ENCODE results near the gene ARID1B. TPM values are rescaled to one million over a fixed set of nuclear protein-coding genes. Genes with fewer than 3 reads are reported as not detected.

Gene ARID1B
- total RNA-seq, 5 donors from 2014 or later (not counting 1 experiment from before 2014, with no cell fraction given): 103 to 161 (median 108) TPM

DNA sequence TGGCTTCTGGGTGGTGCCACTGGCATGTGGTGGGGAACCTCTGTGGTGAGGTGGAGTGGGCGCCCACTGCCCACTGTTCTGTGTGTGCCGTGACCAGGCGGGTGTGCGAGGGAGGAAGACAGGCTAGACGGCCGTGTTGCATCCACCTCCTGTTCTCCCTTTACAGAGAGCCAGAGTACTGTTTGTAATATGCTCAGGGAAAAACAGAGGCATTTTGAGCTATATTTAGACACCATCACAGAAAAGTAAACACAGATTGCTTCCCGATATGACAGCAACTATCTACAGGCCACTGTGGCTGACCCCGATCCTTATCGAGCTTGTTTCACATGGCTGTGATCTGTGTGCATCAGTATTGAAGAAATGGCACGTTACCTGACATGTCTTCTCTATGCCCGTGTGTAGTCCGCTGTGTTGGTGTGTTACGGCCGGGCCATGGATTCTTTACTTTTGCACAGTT, 45.6 kb downstream of the ARID1B start:
- H3K4me1 ChIP-seq (ENCODE audit: control insufficient read depth in 1 of 2, extremely low read depth in 1 of 2, insufficient read depth in 2 of 2, low read length in 2 of 2): peaks cover 4 to 41% of the 10 kb centered on the region in 2 experiments
- DNase-seq (no peak), ATAC-seq (replicated peaks in 1 of 4) (no peak)
- ChIA-PET POLR2A (interaction anchor here (0.5 to 0.7 kb wide), 3 partner anchors 9 to 18 kb away, joined by 3 to 16 read pairs (median 3); no protein-coding TSS in a partner anchor), CTCF (interaction anchor here in 1 of 2 donors (0.7 kb wide), 1 partner anchor 1546 kb away, joined by 3 read pairs; no protein-coding TSS in a partner anchor)
- no peak overlapping the region for H3K27ac Mint-ChIP-seq
- no peaks in the 10 kb centered on the region for H3K9me3 Mint-ChIP-seq
- peaks cover 0 to 5% of the 10 kb centered on the region in 2 donors for H3K36me3 ChIP-seq (ENCODE audit: control insufficient read depth in 2 of 2, extremely low read depth in 1 of 2, insufficient read depth in 1 of 2, low read length in 1 of 2)
- H3K27ac ChIP-seq (ENCODE audit: low read length): no peak overlapping the region
- H3K4me3 ChIP-seq (ENCODE audit: control insufficient read depth in 1 of 2, extremely low read depth in 1 of 2, low read length in 1 of 2): no peak overlapping the region
- no peaks in the 10 kb centered on the region for H3K27me3 ChIP-seq (replicated peaks in 1 of 2; ENCODE audit: control insufficient read depth in 2 of 2, extremely low read depth in 1 of 2, insufficient read depth in 2 of 2, low read length in 1 of 2)
- peaks cover 88 to 97% (median 90%) of the 10 kb centered on the region in 3 donors for H3K4me1 Mint-ChIP-seq
- H3K27me3 Mint-ChIP-seq: no peaks in the 10 kb centered on the region
- H3K36me3 Mint-ChIP-seq: peaks cover 12% of the 10 kb centered on the region
- no peak overlapping the region for H3K4me3 Mint-ChIP-seq
- 94% methylated on average over 7 of the region's 14 CpGs for WGBS (ENCODE audit: insufficient coverage)
- no peaks in the 10 kb centered on the region for H3K9me3 ChIP-seq

DNA sequence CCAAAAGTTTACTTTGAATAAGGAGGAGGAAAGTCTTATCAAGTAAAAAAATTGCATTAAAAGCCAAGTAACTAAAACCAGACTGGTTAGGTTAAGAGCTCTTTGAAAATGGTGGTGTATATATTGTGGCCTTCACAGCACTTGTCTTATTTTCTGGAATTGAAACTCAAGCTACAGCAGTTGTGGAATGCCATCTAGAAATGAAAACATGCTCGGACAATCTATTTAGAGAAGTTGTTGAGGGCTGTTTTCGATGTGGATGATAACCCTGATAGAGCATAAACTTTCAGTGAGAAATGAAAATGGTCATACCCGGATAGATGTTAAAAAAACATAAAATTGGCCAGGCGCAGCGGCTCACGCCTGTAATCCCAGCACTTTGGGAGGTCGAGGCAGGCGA, 47.0 kb downstream of the ARID1B start:
- CTCF ChIA-PET: interaction anchor here (0.6 to 1.0 kb wide), 3 partner anchors 29 to 201 kb away, joined by 3 to 5 read pairs (median 4); no protein-coding TSS in a partner anchor
- no peaks in the 10 kb centered on the region for H3K27me3 ChIP-seq (replicated peaks in 1 of 2; ENCODE audit: control insufficient read depth in 2 of 2, extremely low read depth in 1 of 2, insufficient read depth in 2 of 2, low read length in 1 of 2)
- DNase-seq: no peak
- peak overlapping the region in 1 of 3 donors; percentile 48 for H3K4me3 Mint-ChIP-seq
- ATAC-seq (replicated peaks in 1 of 4): no peak
- H3K4me1 Mint-ChIP-seq: peaks cover 91% of the 10 kb centered on the region in 3 donors
- peaks cover 2 to 45% of the 10 kb centered on the region in 2 experiments for H3K4me1 ChIP-seq (ENCODE audit: control insufficient read depth in 1 of 2, extremely low read depth in 1 of 2, insufficient read depth in 2 of 2, low read length in 2 of 2)
- H3K27ac Mint-ChIP-seq: peak overlapping the region in 1 of 2 donors; percentile 23
- H3K4me3 ChIP-seq (ENCODE audit: control insufficient read depth in 1 of 2, extremely low read depth in 1 of 2, low read length in 1 of 2): no peak overlapping the region
- no peak overlapping the region for H3K27ac ChIP-seq (ENCODE audit: low read length)
- no peaks in the 10 kb centered on the region for H3K9me3 ChIP-seq
- peaks cover 0 to 6% of the 10 kb centered on the region in 2 donors for H3K36me3 ChIP-seq (ENCODE audit: control insufficient read depth in 2 of 2, extremely low read depth in 1 of 2, insufficient read depth in 1 of 2, low read length in 1 of 2)
- POLR2A ChIA-PET: interaction anchor here in 1 of 2 donors (0.5 kb wide), 1 partner anchor 54 kb away, joined by 3 read pairs; no protein-coding TSS in a partner anchor
- H3K9me3 Mint-ChIP-seq: no peaks in the 10 kb centered on the region
- no peaks in the 10 kb centered on the region for H3K27me3 Mint-ChIP-seq
- WGBS (ENCODE audit: insufficient coverage): 100% methylated on average over 4 of the region's 8 CpGs
- peaks cover 13% of the 10 kb centered on the region for H3K36me3 Mint-ChIP-seq

DNA sequence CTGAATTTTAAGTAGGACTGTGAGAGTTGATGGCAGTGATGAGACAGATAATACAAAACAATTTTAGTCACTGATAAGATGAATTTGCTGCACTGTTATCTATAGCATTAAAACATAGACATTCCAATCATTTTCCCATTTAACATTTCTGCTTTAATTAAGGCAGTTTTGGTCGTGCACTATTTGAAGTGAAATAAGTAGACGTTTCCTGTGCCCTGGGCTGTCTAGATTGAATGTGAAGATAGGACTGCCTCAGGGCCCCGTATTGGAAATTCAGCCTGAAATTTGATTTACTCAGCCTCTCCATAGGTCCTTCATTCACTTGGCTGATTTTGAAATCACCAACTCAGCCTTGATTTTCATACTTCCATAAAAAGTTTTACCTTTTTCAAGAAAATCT, 48.3 kb downstream of the ARID1B start:
- WGBS (ENCODE audit: insufficient coverage): no CpG with 5 or more reads among the region's 3 CpGs
- peaks cover 0 to 18% of the 10 kb centered on the region in 2 donors for H3K36me3 ChIP-seq (ENCODE audit: control insufficient read depth in 2 of 2, extremely low read depth in 1 of 2, insufficient read depth in 1 of 2, low read length in 1 of 2)
- H3K4me1 Mint-ChIP-seq: peaks cover 84 to 90% (median 87%) of the 10 kb centered on the region in 3 donors
- H3K4me3 Mint-ChIP-seq: peak overlapping the region in 1 of 3 donors; percentile 48
- no peaks in the 10 kb centered on the region for H3K27me3 ChIP-seq (replicated peaks in 1 of 2; ENCODE audit: control insufficient read depth in 2 of 2, extremely low read depth in 1 of 2, insufficient read depth in 2 of 2, low read length in 1 of 2)
- H3K9me3 ChIP-seq: no peaks in the 10 kb centered on the region
- peaks cover 2 to 39% of the 10 kb centered on the region in 2 experiments for H3K4me1 ChIP-seq (ENCODE audit: control insufficient read depth in 1 of 2, extremely low read depth in 1 of 2, insufficient read depth in 2 of 2, low read length in 2 of 2)
- ChIA-PET CTCF (no interaction called here), POLR2A (no interaction called here)
- peaks cover 24% of the 10 kb centered on the region for H3K36me3 Mint-ChIP-seq
- H3K27ac ChIP-seq (ENCODE audit: low read length): no peak overlapping the region
- no peaks in the 10 kb centered on the region for H3K27me3 Mint-ChIP-seq
- no peaks in the 10 kb centered on the region for H3K9me3 Mint-ChIP-seq
- no peak overlapping the region for H3K27ac Mint-ChIP-seq
- no peak overlapping the region for H3K4me3 ChIP-seq (ENCODE audit: control insufficient read depth in 1 of 2, extremely low read depth in 1 of 2, low read length in 1 of 2)
- DNase-seq (no peak), ATAC-seq (replicated peaks in 1 of 4) (peak in 2 of 4 experiments; percentile 40 to 46)

DNA sequence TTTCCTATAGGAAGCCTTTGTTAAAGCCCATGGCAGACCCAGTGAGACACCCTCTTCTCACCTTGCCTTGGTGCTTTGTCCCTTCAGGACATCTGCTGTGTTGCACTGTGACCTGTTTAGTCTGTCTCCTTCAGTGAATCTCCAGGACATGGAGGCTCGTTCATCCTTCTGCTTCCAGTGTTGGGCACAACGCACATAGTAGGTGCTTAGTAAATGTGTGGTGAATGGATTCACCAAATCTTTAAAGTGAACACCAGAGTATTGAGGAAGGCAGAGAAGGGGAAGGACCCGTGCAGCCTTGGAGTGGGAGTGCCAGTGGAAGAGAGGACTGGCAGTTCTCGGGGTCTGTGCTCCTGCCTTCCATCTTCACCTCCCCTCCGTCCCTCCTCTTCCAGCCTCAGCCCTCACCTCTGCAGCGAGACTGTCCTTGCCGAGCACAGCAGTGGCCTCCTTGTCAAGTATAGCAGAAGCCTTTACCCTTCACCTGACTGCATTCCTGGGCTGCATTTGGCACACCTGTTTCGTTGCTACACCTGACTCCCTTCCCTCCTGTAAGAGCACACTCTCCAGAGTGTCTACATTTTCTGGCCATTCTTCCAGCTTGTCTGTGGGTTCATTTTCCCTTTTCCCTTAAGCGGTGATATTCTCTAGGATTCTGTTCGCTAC, 49.2 kb downstream of the ARID1B start:
- CTCF ChIA-PET: no interaction called here

DNA sequence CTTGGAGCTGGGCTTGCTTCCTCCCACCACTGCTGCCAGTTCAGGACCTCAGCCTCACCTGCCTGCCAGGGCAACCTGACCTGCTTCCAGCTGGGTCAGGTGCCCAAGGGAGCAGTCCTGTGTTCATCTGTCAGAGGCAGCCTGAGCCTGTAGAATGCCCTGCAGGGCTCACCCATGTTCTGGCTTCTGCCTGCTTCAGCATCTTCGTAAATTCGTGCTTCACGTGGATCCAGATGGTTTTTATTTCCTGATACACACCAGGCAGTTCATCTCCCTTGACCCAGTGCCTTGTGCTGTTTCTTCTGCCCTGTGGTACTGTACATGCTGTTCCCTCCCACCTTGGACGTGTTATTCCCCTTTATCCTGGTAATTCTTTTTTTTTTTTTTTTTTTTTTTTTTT, 50.2 kb downstream of the ARID1B start:
- no peak for DNase-seq
- Histone ChIP-seq H3K27me3 (replicated peaks in 1 of 2; ENCODE audit: control insufficient read depth in 2 of 2, extremely low read depth in 1 of 2, insufficient read depth in 2 of 2, low read length in 1 of 2) (no peaks in the 10 kb centered on the region), H3K36me3 (ENCODE audit: control insufficient read depth in 2 of 2, extremely low read depth in 1 of 2, insufficient read depth in 1 of 2, low read length in 1 of 2) (peaks cover 0 to 23% of the 10 kb centered on the region in 2 donors), H3K4me1 (ENCODE audit: control insufficient read depth in 1 of 2, extremely low read depth in 1 of 2, insufficient read depth in 2 of 2, low read length in 2 of 2) (peaks cover 2 to 38% of the 10 kb centered on the region in 2 experiments), H3K27ac (ENCODE audit: low read length) (no peak overlapping the region), H3K9me3 (no peaks in the 10 kb centered on the region), H3K4me3 (ENCODE audit: control insufficient read depth in 1 of 2, extremely low read depth in 1 of 2, low read length in 1 of 2) (no peak overlapping the region)
- no peak overlapping the region for H3K27ac Mint-ChIP-seq
- POLR2A ChIA-PET: no interaction called here
- H3K4me1 Mint-ChIP-seq: peaks cover 83 to 90% (median 87%) of the 10 kb centered on the region in 3 donors
- peaks cover 23% of the 10 kb centered on the region for H3K36me3 Mint-ChIP-seq
- no peaks in the 10 kb centered on the region for H3K27me3 Mint-ChIP-seq
- ATAC-seq (replicated peaks in 1 of 4): peak in 1 of 4 experiments; percentile 16
- peak overlapping the region in 1 of 3 donors; percentile 9 for H3K4me3 Mint-ChIP-seq
- CTCF ChIA-PET: interaction anchor here in 1 of 2 donors (0.6 kb wide), 1 partner anchor 12 kb away, joined by 3 read pairs; no protein-coding TSS in a partner anchor
- 91% methylated on average over 3 of the region's 4 CpGs for WGBS (ENCODE audit: insufficient coverage)
- no peaks in the 10 kb centered on the region for H3K9me3 Mint-ChIP-seq

More for the DNA sequence above, 49.2 kb downstream of the ARID1B start:
- Mint-ChIP-seq H3K4me3 (peak overlapping the region in 1 of 3 donors; percentile 9), H3K36me3 (peaks cover 32% of the 10 kb centered on the region), H3K27ac (peak overlapping the region in 1 of 2 donors; percentile 50), H3K4me1 (peaks cover 84 to 90% (median 87%) of the 10 kb centered on the region in 3 donors), H3K9me3 (no peaks in the 10 kb centered on the region), H3K27me3 (no peaks in the 10 kb centered on the region)
- 88% methylated on average over 6 of the region's 10 CpGs for WGBS (ENCODE audit: insufficient coverage)
- Histone ChIP-seq H3K27me3 (replicated peaks in 1 of 2; ENCODE audit: control insufficient read depth in 2 of 2, extremely low read depth in 1 of 2, insufficient read depth in 2 of 2, low read length in 1 of 2) (no peaks in the 10 kb centered on the region), H3K4me3 (ENCODE audit: control insufficient read depth in 1 of 2, extremely low read depth in 1 of 2, low read length in 1 of 2) (no peak overlapping the region), H3K4me1 (ENCODE audit: control insufficient read depth in 1 of 2, extremely low read depth in 1 of 2, insufficient read depth in 2 of 2, low read length in 2 of 2) (peaks cover 2 to 40% of the 10 kb centered on the region in 2 experiments), H3K9me3 (no peaks in the 10 kb centered on the region), H3K27ac (ENCODE audit: low read length) (no peak overlapping the region), H3K36me3 (ENCODE audit: control insufficient read depth in 2 of 2, extremely low read depth in 1 of 2, insufficient read depth in 1 of 2, low read length in 1 of 2) (peaks cover 0 to 23% of the 10 kb centered on the region in 2 donors)
- DNase-seq: no peak
- POLR2A ChIA-PET: interaction anchor here in 1 of 2 donors (0.7 kb wide), 1 partner anchor 20 kb away, joined by 9 read pairs; no protein-coding TSS in a partner anchor
- no peak for ATAC-seq (replicated peaks in 1 of 4)

DNA sequence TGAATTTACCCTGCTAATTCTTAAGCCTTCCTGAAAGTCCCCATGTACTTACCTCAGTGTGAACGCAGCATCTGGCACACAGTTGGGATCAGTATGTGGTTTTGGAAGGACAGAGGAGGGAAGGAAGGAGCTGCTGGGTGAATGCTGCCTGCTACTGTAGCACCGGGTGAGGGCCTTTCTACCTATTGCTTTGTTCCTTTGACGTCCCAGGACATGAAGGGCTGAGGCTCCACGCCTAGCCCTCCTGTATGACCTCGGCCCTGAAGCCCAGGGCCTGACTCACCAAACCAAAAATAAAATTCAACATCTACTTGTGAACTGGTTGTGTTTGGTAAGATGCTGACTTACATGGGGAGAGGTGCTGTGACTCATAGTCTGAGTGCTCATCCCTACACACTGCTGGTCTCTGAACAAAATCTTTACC, 51.1 kb downstream of the ARID1B start:
- Histone ChIP-seq H3K4me1 (ENCODE audit: control insufficient read depth in 1 of 2, extremely low read depth in 1 of 2, insufficient read depth in 2 of 2, low read length in 2 of 2) (peaks cover 2 to 29% of the 10 kb centered on the region in 2 experiments), H3K27ac (ENCODE audit: low read length) (no peak overlapping the region), H3K9me3 (no peaks in the 10 kb centered on the region), H3K36me3 (ENCODE audit: control insufficient read depth in 2 of 2, extremely low read depth in 1 of 2, insufficient read depth in 1 of 2, low read length in 1 of 2) (peaks cover 0 to 18% of the 10 kb centered on the region in 2 donors), H3K4me3 (ENCODE audit: control insufficient read depth in 1 of 2, extremely low read depth in 1 of 2, low read length in 1 of 2) (no peak overlapping the region), H3K27me3 (replicated peaks in 1 of 2; ENCODE audit: control insufficient read depth in 2 of 2, extremely low read depth in 1 of 2, insufficient read depth in 2 of 2, low read length in 1 of 2) (no peaks in the 10 kb centered on the region)
- H3K4me1 Mint-ChIP-seq: peaks cover 83 to 90% (median 84%) of the 10 kb centered on the region in 3 donors
- H3K4me3 Mint-ChIP-seq: no peak overlapping the region
- no peak for DNase-seq
- ChIA-PET POLR2A (no interaction called here), CTCF (interaction anchor here (0.6 to 0.7 kb wide), 3 partner anchors 13 to 192 kb away, joined by 3 to 4 read pairs (median 3); no protein-coding TSS in a partner anchor)
- peak in 2 of 4 experiments; percentile 29 to 64 for ATAC-seq (replicated peaks in 1 of 4)
- no CpG with 5 or more reads among the region's 5 CpGs for WGBS (ENCODE audit: insufficient coverage)
- H3K27ac Mint-ChIP-seq: peak overlapping the region in 1 of 2 donors; percentile 7
- H3K27me3 Mint-ChIP-seq: no peaks in the 10 kb centered on the region
- peaks cover 20% of the 10 kb centered on the region for H3K36me3 Mint-ChIP-seq
- no peaks in the 10 kb centered on the region for H3K9me3 Mint-ChIP-seq

Data from T-cell (primary cell).